Endodermal cell (in vitro differentiated cells): ENCODE measurements around the gene EIPR1. TPM values are rescaled to one million over a fixed set of nuclear protein-coding genes. Genes with fewer than 3 reads are reported as not detected.

Experiments
- DNase-seq: peaks from one replicate; pipeline ENCODE4 v3.0.0-alpha.2; 2017
- H3K27ac ChIP-seq: 2 replicates; pipeline ENCODE4 v1.5.1; 2013; ENCODE audit warnings: mild to moderate bottlenecking, low read depth, low read length, moderate library complexity
- H3K27me3 ChIP-seq: 2 replicates; pipeline ENCODE4 v1.6.1; 2013; ENCODE audit warnings: mild to moderate bottlenecking, low read length, moderate library complexity; ENCODE audit not compliant: insufficient read depth, control insufficient read depth, poor library complexity, severe bottlenecking
- H3K36me3 ChIP-seq: 2 replicates; pipeline ENCODE4 v1.7.0; 2013; ENCODE audit warnings: mild to moderate bottlenecking, low read length, moderate library complexity; ENCODE audit not compliant: control insufficient read depth, insufficient read depth
- H3K4me1 ChIP-seq: one replicate; pipeline ENCODE4 v1.7.0; 2013; ENCODE audit warnings: low read length; ENCODE audit not compliant: control insufficient read depth, insufficient read depth
- H3K4me3 ChIP-seq: 2 replicates; pipeline ENCODE4 v1.5.1; 2013; ENCODE audit warnings: mild to moderate bottlenecking, low read length, moderate library complexity
- H3K9ac ChIP-seq: 2 replicates; pipeline ENCODE4 v1.6.1; 2013; ENCODE audit warnings: mild to moderate bottlenecking, low read length, moderate library complexity; ENCODE audit not compliant: poor library complexity, severe bottlenecking; ENCODE audit errors: extremely low read depth
- H3K9me3 ChIP-seq: 2 replicates; pipeline ENCODE4 v1.6.1; 2013; ENCODE audit warnings: mild to moderate bottlenecking, low read length, moderate library complexity; ENCODE audit not compliant: control insufficient read depth
- H3K27ac Mint-ChIP-seq: 2 replicates; pipeline ENCODE4 v1.8.0; 2020; ENCODE audit warnings: mixed read lengths
- H3K27me3 Mint-ChIP-seq: 2 replicates; pipeline ENCODE4 v1.8.0; 2021; ENCODE audit warnings: mild to moderate bottlenecking, mixed read lengths; ENCODE audit not compliant: insufficient read depth
- H3K36me3 Mint-ChIP-seq: 2 replicates; pipeline ENCODE4 v1.8.0; 2020; ENCODE audit warnings: low read depth, mixed read lengths
- H3K4me1 Mint-ChIP-seq: 2 replicates; pipeline ENCODE4 v1.8.0; 2020; ENCODE audit warnings: mixed read lengths
- H3K4me3 Mint-ChIP-seq: 2 replicates; pipeline ENCODE4 v1.8.0; 2020; ENCODE audit warnings: mild to moderate bottlenecking, moderate library complexity, mixed read lengths
- H3K9me3 Mint-ChIP-seq: 2 replicates; pipeline ENCODE4 v1.8.0; 2020; ENCODE audit warnings: mild to moderate bottlenecking, mixed read lengths
- CTCF ChIP-seq: fragments of 200-600 bp; sonication (generic); conservative IDR thresholded peaks from 2 replicates; pipeline ENCODE4 v1.5.0; 2021; ENCODE audit warnings: antibody characterized with exemption, mild to moderate bottlenecking
- WGBS, 2 experiments: methylation state at CpG; one replicate each; pipeline versions ENCODE4 v1.1.5 to v1.1.7; 2013; ENCODE audit warnings: missing lambda C conversion rate in 2 of 2, mixed read lengths in 1 of 2; ENCODE audit not compliant: insufficient coverage in 1 of 2, insufficient read length in 1 of 2; 5-methylcytosine and 5-hydroxymethylcytosine counted together
- total RNA-seq, 2 donors: library from RNA; stranded (reverse); fragmentation: NEBNext Ultra II Directional in 1 of 2; extraction: Animal tissue kit (Norgen Biotek cat#: 25700) in 1 of 2; gene quantifications; 2 replicates in 1 of 2; 3 replicates in 1 of 2; pipeline ENCODE4 v1.2.1, GENCODE V29; 2021

EIPR1 gene
- total RNA-seq, 2 donors from 2014 or later, result 30.1 to 36.8 TPM

GRCh38 chr2:3256605-3257004 lies 121.0 kb downstream of the EIPR1 start:
- TF ChIP-seq CTCF, result no peak
- Mint-ChIP-seq H3K27ac (peak overlapping the region; percentile 64), H3K36me3 (peaks cover 26% of the 10 kb centered on the region), H3K9me3 (no peaks in the 10 kb centered on the region), H3K4me1 (no peaks in the 10 kb centered on the region), H3K4me3 (no peak overlapping the region), H3K27me3 (no peaks in the 10 kb centered on the region)
- Histone ChIP-seq H3K27me3 (no peaks in the 10 kb centered on the region), H3K9me3 (no peaks in the 10 kb centered on the region), H3K4me1 (no peaks in the 10 kb centered on the region), H3K9ac (no peak overlapping the region), H3K36me3 (peaks cover 12% of the 10 kb centered on the region), H3K27ac (peak overlapping the region; percentile 74), H3K4me3 (no peak overlapping the region)
- DNase-seq, result no peak
- WGBS, 2 experiments, result 95 to 98% methylated on average over 11 to 13 of the region's 13 CpGs

DNA sequence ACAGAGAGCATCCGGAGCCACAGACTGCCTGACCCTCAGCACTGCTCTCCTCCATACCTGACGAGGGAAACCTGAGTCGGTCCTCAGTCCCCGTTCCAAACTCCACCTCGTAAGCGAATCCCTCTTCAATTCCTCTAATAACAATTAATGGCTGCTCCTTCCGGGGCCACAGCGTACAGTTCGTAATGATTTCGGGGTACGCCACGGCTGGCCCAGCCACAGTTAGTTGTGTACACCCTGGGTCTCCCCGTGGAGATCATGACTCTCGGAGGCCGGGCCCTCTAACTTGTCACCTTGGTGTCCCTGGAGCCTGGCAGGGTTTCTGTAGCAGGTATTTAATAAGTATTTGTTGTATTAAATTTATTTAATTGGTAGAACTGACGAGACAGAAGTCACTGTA lies 121.5 kb downstream of the EIPR1 start:
- Histone ChIP-seq H3K27me3 (no peaks in the 10 kb centered on the region), H3K36me3 (peaks cover 13% of the 10 kb centered on the region), H3K4me1 (no peaks in the 10 kb centered on the region), H3K9me3 (peaks cover 4% of the 10 kb centered on the region), H3K27ac (no peak overlapping the region), H3K4me3 (no peak overlapping the region), H3K9ac (no peak overlapping the region)
- peaks cover 4% of the 10 kb centered on the region for H3K9me3 Mint-ChIP-seq
- no peak overlapping the region for H3K4me3 Mint-ChIP-seq
- no peak for DNase-seq
- no peaks in the 10 kb centered on the region for H3K4me1 Mint-ChIP-seq
- TF ChIP-seq CTCF, result no peak
- H3K36me3 Mint-ChIP-seq, result peaks cover 31% of the 10 kb centered on the region
- WGBS, 2 experiments, result 94 to 99% methylated on average over 10 to 16 of the region's 16 CpGs
- H3K27me3 Mint-ChIP-seq, result no peaks in the 10 kb centered on the region
- H3K27ac Mint-ChIP-seq, result no peak overlapping the region

DNA sequence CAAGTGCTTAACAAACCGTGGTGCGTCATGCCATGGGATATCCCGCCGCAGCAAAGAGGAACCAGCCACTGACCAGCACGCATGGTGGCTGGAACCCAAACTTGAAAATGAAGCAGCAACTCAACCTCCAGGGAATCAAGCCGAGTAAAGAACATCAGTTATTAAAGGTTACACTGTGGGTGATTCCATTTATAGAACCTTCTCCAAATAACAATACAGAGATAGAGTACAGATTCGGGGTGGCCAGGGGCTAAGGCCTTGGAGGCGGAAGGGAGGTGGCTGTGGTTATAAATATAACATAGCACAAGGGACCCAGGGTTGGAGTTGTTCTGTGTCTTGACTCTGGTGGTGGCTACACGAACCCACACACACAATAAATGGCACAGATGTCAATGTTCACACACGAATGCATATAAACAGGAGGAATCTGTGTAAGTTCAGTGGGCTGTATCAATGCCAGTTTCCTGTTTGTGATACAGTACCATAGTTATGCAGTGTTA lies 123.1 kb downstream of the EIPR1 start:
- peaks cover 26% of the 10 kb centered on the region for H3K36me3 ChIP-seq
- no peak overlapping the region for H3K27ac ChIP-seq
- no peak overlapping the region for H3K4me3 ChIP-seq
- TF ChIP-seq CTCF, result no peak
- 80 to 95% methylated on average over 1 to 10 of the region's 10 CpGs for WGBS, 2 experiments
- H3K36me3 Mint-ChIP-seq, result peaks cover 40% of the 10 kb centered on the region
- no peaks in the 10 kb centered on the region for H3K27me3 ChIP-seq
- no peaks in the 10 kb centered on the region for H3K27me3 Mint-ChIP-seq
- H3K4me1 ChIP-seq, result no peaks in the 10 kb centered on the region
- no peaks in the 10 kb centered on the region for H3K4me1 Mint-ChIP-seq
- peaks cover 17% of the 10 kb centered on the region for H3K9me3 Mint-ChIP-seq
- no peak overlapping the region for H3K9ac ChIP-seq
- H3K4me3 Mint-ChIP-seq, result no peak overlapping the region
- peaks cover 20% of the 10 kb centered on the region for H3K9me3 ChIP-seq
- H3K27ac Mint-ChIP-seq, result peak overlapping the region; percentile 7
- no peak for DNase-seq
